ENCODE measurements around the gene PCGF1. TPM values are rescaled to one million over a fixed set of nuclear protein-coding genes. Genes with fewer than 3 reads are reported as not detected.

The PCGF1 gene
- total and polyA plus RNA-seq, 2 of the 8 experiments (the other 6 are each of a cell fraction or from before 2014, with no cell fraction given), result 10.0 to 23.7 TPM

GRCh38 chr2:74498500-74499266 lies 8.8 kb downstream of the PCGF1 start:
- H3K56ac ChIP-seq (replicated peaks; ENCODE audit: insufficient read length, low read depth, low read length), result no peak overlapping the region
- H2BK5ac ChIP-seq (ENCODE audit: low read depth, low read length), result 0 out of 2 replicates have a peak overlapping the region, but pooled peaks have one; percentile 26
- peak overlapping the region; percentile 94; the same call in 1 of the 2 replicates for H2BK12ac ChIP-seq (ENCODE audit: low read depth, low read length)
- H3K36me3 ChIP-seq (ENCODE audit: control insufficient read depth in 2 of 4, insufficient read depth in 4 of 4, low read length in 3 of 4), result no peaks in the 10 kb centered on the region; a peak in 1 of 8 replicates
- no peak overlapping the region for H2AK5ac ChIP-seq (ENCODE audit: low read depth, low read length)
- peaks cover 32% of the 10 kb centered on the region; the same call in 1 of the 2 replicates for H3K23me2 ChIP-seq (ENCODE audit: low read depth, low read length)
- H4K91ac ChIP-seq (replicated peaks; ENCODE audit: insufficient read length, low read length), result peak overlapping the region; percentile 62
- FAIRE-seq, result no peak
- no peak overlapping the region for H3K27ac ChIP-seq (ENCODE audit: low read depth, low read length)
- H3K9ac ChIP-seq (replicated peaks in 1 of 4; ENCODE audit: extremely low read depth in 1 of 4, low read depth in 3 of 4, low read length in 3 of 4), result no peak overlapping the region
- H3K14ac ChIP-seq (ENCODE audit: insufficient read length), result no peak overlapping the region
- CTCF ChIA-PET (ENCODE audit: partially characterized antibody), result interaction anchor here (0.6 to 5.1 kb wide), 7 partner anchors 11 to 90 kb away, joined by 3 to 24 read pairs (median 8); partner anchors contain the start of genes CCDC142 and TTC31
- H4K20me1 ChIP-seq (replicated peaks in 1 of 2; ENCODE audit: control insufficient read depth in 1 of 2, insufficient read depth in 2 of 2, low read length in 2 of 2), result peaks cover 0 to 16% of the 10 kb centered on the region in 2 experiments
- DNase-seq (ENCODE audit: low read depth in 1 of 2, low spot score in 2 of 2), result peak in 1 of 2 experiments; percentile 83
- H4K8ac ChIP-seq (ENCODE audit: extremely low read depth, insufficient read depth, low read length), result peak overlapping the region; percentile 90
- POLR2A ChIA-PET (ENCODE audit: partially characterized antibody), result interaction anchor here (0.7 to 9.4 kb wide), 16 partner anchors 8 to 86 kb away, joined by 3 to 73 read pairs (median 5); partner anchors contain the start of genes AUP1, CCDC142, DQX1 and HTRA2
- H2BK15ac ChIP-seq (ENCODE audit: low read length), result 0 out of 2 replicates have a peak overlapping the region, but pooled peaks have one; percentile 72
- H3K4me1 ChIP-seq (replicated peaks in 1 of 4; ENCODE audit: control insufficient read depth in 3 of 4, insufficient read depth in 4 of 4, low read length in 3 of 4), result peaks cover 7 to 53% (median 31%) of the 10 kb centered on the region in 4 experiments
- 2% methylated on average over 40 of the region's 41 CpGs; no CpG with 5 or more reads in 1 of the 2 experiments for WGBS, 2 experiments (ENCODE audit: extremely low coverage in 1 of 2, insufficient coverage in 1 of 2, insufficient read length in 1 of 2, insufficient replicate concordance in 2 of 2, low coverage in 1 of 2, low lambda C conversion rate in 2 of 2, missing lambda C conversion rate in 1 of 2)
- peaks cover 75 to 88% (median 87%) of the 10 kb centered on the region in 4 experiments for H3K27me3 ChIP-seq (replicated peaks in 1 of 4; ENCODE audit: control insufficient read depth in 3 of 4, extremely low read depth in 1 of 4, insufficient read depth in 3 of 4, low read length in 3 of 4)
- H3K79me1 ChIP-seq (ENCODE audit: low read depth, low read length), result no peaks in the 10 kb centered on the region
- no peak overlapping the region for H3K4ac ChIP-seq (replicated peaks; ENCODE audit: insufficient read length, low read depth, low read length)
- H3K18ac ChIP-seq (ENCODE audit: extremely low read depth, low read length), result peak overlapping the region; percentile 96
- peak overlapping the region; percentile 47 for H2AFZ ChIP-seq (ENCODE audit: low read length)
- H3K4me2 ChIP-seq (ENCODE audit: insufficient read depth in 1 of 2, low read depth in 2 of 2, low read length in 2 of 2), result peak overlapping the region; percentile 78 to 97
- no peaks in the 10 kb centered on the region for H3K9me3 ChIP-seq (ENCODE audit: insufficient read depth in 2 of 2, low read depth in 1 of 2, low read length in 1 of 2)
- no peak overlapping the region for H3K23ac ChIP-seq (ENCODE audit: insufficient read length)
- H3K79me2 ChIP-seq (ENCODE audit: control insufficient read depth in 1 of 2, insufficient read depth in 2 of 2, low read length in 2 of 2), result no peaks in the 10 kb centered on the region
- H3K4me3 ChIP-seq (ENCODE audit: extremely low read depth in 1 of 4, insufficient read depth in 2 of 4, low read depth in 3 of 4, low read length in 4 of 4), result peak overlapping the region; percentile 20 to 57 (median 46); a peak in 7 of 8 replicates
- H2BK120ac ChIP-seq (replicated peaks; ENCODE audit: low read depth, low read length), result no peak overlapping the region
- H4K5ac ChIP-seq (ENCODE audit: insufficient read length, low read depth, low read length), result no peak overlapping the region
- H2BK20ac ChIP-seq (ENCODE audit: low read length), result peak overlapping the region; percentile 48
- TF ChIP-seq, protein P1, sequence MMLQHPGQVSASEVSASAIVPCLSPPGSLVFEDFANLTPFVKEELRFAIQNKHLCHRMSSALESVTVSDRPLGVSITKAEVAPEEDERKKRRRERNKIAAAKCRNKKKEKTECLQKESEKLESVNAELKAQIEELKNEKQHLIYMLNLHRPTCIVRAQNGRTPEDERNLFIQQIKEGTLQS (IDR thresholded peaks at IDR 0.05; ENCODE audit: insufficient read depth, low read depth, low read length), result no peak
- TF ChIP-seq KDM4A (IDR thresholded peaks at IDR 0.05; ENCODE audit: low read depth, low read length, severe bottlenecking) (peak; percentile 64), TAF7 (optimal IDR thresholded peaks at IDR 0.05; ENCODE audit: borderline replicate concordance, low read depth, low read length) (peak; percentile 17), POLR2A (IDR thresholded peaks at IDR 0.05; ENCODE audit: control extremely low read depth in 1 of 2, low read depth in 2 of 2, low read length in 2 of 2) (no peak), MAX (IDR thresholded peaks at IDR 0.05) (peak; percentile 87), NANOG (IDR thresholded peaks at IDR 0.05; ENCODE audit: insufficient read depth, low read depth, low read length, poor library complexity, severe bottlenecking) (no peak), POLR2AphosphoS5 (IDR thresholded peaks at IDR 0.05; ENCODE audit: low read depth, low read length) (0 out of 2 replicates have a peak, but pooled peaks have one; percentile 22), CTBP2 (IDR thresholded peaks at IDR 0.05; ENCODE audit: borderline replicate concordance, insufficient read depth, insufficient read length, low read length) (peak; percentile 53), BACH1 (IDR thresholded peaks at IDR 0.05; ENCODE audit: low read length) (peak; percentile 93), JUN (IDR thresholded peaks at IDR 0.05; ENCODE audit: low read depth, low read length) (no peak)
